DOHH2 (cell line): Measurements from ENCODE around the gene AIP.

Experiments
- H3F3A ChIP-seq: fragments of 200-600 bp; sonication (generic), shearing (Covaris generic); 2 replicates; pipeline ENCODE4 v1.6.0; 2016; ENCODE audit warnings: antibody characterized with exemption, mild to moderate bottlenecking; ENCODE audit not compliant: control insufficient read depth, insufficient read depth
- H3K27ac ChIP-seq: fragments of 200-600 bp; sonication (generic); 2 replicates; pipeline ENCODE4 v1.5.1; 2014; ENCODE audit warnings: low read depth, mild to moderate bottlenecking, low read length, moderate library complexity
- H3K27me3 ChIP-seq: fragments of 200-600 bp; sonication (generic); 2 replicates; pipeline ENCODE4 v1.6.1; 2014; ENCODE audit warnings: mild to moderate bottlenecking, low read length, mixed read lengths; ENCODE audit not compliant: control insufficient read depth
- H3K36me3 ChIP-seq: fragments of 200-600 bp; sonication (generic); 2 replicates; pipeline ENCODE4 v1.6.1; 2014; ENCODE audit warnings: mild to moderate bottlenecking, low read length, moderate library complexity, mixed read lengths; ENCODE audit not compliant: control insufficient read depth
- H3K4me1 ChIP-seq: fragments of 200-600 bp; sonication (generic); 2 replicates; pipeline ENCODE4 v1.6.1; 2014; ENCODE audit warnings: mild to moderate bottlenecking, low read length, mixed read lengths; ENCODE audit not compliant: control insufficient read depth
- H3K4me2 ChIP-seq: fragments of 200-600 bp; sonication (generic); 2 replicates; pipeline ENCODE4 v1.6.0; 2014; ENCODE audit warnings: mild to moderate bottlenecking, low read length, moderate library complexity
- H3K4me3 ChIP-seq: fragments of 200-600 bp; sonication (generic); 2 replicates; pipeline ENCODE4 v1.5.1; 2014; ENCODE audit warnings: mild to moderate bottlenecking, low read length, mixed read lengths
- H3K79me2 ChIP-seq: fragments of 200-600 bp; sonication (generic); 2 replicates; pipeline ENCODE4 v1.6.1; 2014; ENCODE audit warnings: mild to moderate bottlenecking, low read length, mixed read lengths; ENCODE audit not compliant: control insufficient read depth
- H3K9me2 ChIP-seq: fragments of 200-600 bp; sonication (generic); replicated peaks from 2 replicates; pipeline ENCODE4 v1.6.1; 2014; ENCODE audit warnings: mild to moderate bottlenecking, low read length, mixed read lengths; ENCODE audit not compliant: control insufficient read depth
- H3K9me3 ChIP-seq: fragments of 200-600 bp; sonication (generic); 2 replicates; pipeline ENCODE4 v1.6.1; 2014; ENCODE audit warnings: antibody characterized with exemption, low read length, mixed read lengths; ENCODE audit not compliant: control insufficient read depth, insufficient read depth
- H4K20me1 ChIP-seq: fragments of 200-600 bp; sonication (generic); 2 replicates; pipeline ENCODE4 v1.6.0; 2014; ENCODE audit warnings: low read depth, mild to moderate bottlenecking, antibody characterized with exemption, low read length, moderate library complexity; ENCODE audit not compliant: control insufficient read depth, insufficient read depth
- CTCF ChIP-seq: fragments of 200-600 bp; sonication (generic); IDR thresholded peaks from one replicate; pipeline ENCODE4 v1.5.1; 2014; ENCODE audit warnings: antibody characterized with exemption, mild to moderate bottlenecking, low read depth, low read length; ENCODE audit not compliant: poor library complexity, severe bottlenecking
- EZH2phosphoT487 ChIP-seq: fragments of 200-600 bp; sonication (generic); IDR thresholded peaks from 2 replicates; pipeline ENCODE4 v1.6.1; 2017; ENCODE audit warnings: borderline replicate concordance, mild to moderate bottlenecking, antibody characterized with exemption, low read length, moderate library complexity, mixed read lengths

Gene AIP

GRCh38 chr11:67495234-67496005 lies 12.6 kb downstream of the AIP start:
- Histone ChIP-seq H4K20me1 (no peaks in the 10 kb centered on the region), H3K4me2 (no peak overlapping the region), H3K79me2 (no peaks in the 10 kb centered on the region), H3K27me3 (no peaks in the 10 kb centered on the region), H3K9me2 (no peaks in the 10 kb centered on the region), H3K4me3 (no peak overlapping the region), H3K27ac (no peak overlapping the region), H3K9me3 (no peaks in the 10 kb centered on the region), H3F3A (peaks cover 4% of the 10 kb centered on the region; the same call in 1 of the 2 replicates), H3K36me3 (peaks cover 74% of the 10 kb centered on the region), H3K4me1 (no peaks in the 10 kb centered on the region)
- no peak for TF ChIP-seq EZH2phosphoT487
- TF ChIP-seq CTCF, result no peak

GRCh38 chr11:67496113-67496512 lies 13.3 kb downstream of the AIP start:
- peaks cover 74% of the 10 kb centered on the region for H3K36me3 ChIP-seq
- H3K79me2 ChIP-seq, result no peaks in the 10 kb centered on the region
- H3K27ac ChIP-seq, result no peak overlapping the region
- no peaks in the 10 kb centered on the region for H3K27me3 ChIP-seq
- no peak overlapping the region for H3K4me2 ChIP-seq
- no peaks in the 10 kb centered on the region for H3K4me1 ChIP-seq
- H3K9me3 ChIP-seq, result no peaks in the 10 kb centered on the region
- no peak for TF ChIP-seq EZH2phosphoT487
- no peak for TF ChIP-seq CTCF
- no peaks in the 10 kb centered on the region for H4K20me1 ChIP-seq
- no peak overlapping the region for H3K4me3 ChIP-seq
- H3F3A ChIP-seq, result peaks cover under 1% of the 10 kb centered on the region; the same call in 1 of the 2 replicates
- H3K9me2 ChIP-seq, result no peaks in the 10 kb centered on the region

- no peaks in the 10 kb centered on the region for H3K9me3 ChIP-seq
- no peak overlapping the region for H3K27ac ChIP-seq
These were observed 14.9 kb downstream of the AIP start for GRCh38 chr11:67497656-67498291.

More at GRCh38 chr11:67497656-67498291, 14.9 kb downstream of the AIP start:
- TF ChIP-seq CTCF, result no peak
- TF ChIP-seq EZH2phosphoT487, result no peak
- Histone ChIP-seq H3K4me3 (no peak overlapping the region), H3K27me3 (no peaks in the 10 kb centered on the region), H3K36me3 (peaks cover 74% of the 10 kb centered on the region), H3K79me2 (peaks cover 2% of the 10 kb centered on the region; the same call in 1 of the 2 replicates), H3K4me1 (no peaks in the 10 kb centered on the region), H3K4me2 (no peak overlapping the region), H4K20me1 (no peaks in the 10 kb centered on the region), H3K9me2 (no peaks in the 10 kb centered on the region), H3F3A (no peaks in the 10 kb centered on the region)
